ENCODE measurements around the gene OR6X1.

- no peak for TF ChIP-seq ZNF274 (IDR thresholded peaks at IDR 0.05; ENCODE audit: low read depth, low read length)
- no peak for TF ChIP-seq YY1 (IDR thresholded peaks at IDR 0.05; ENCODE audit: insufficient read depth, insufficient read length)
- no peak for TF ChIP-seq SUZ12 (IDR thresholded peaks at IDR 0.05; ENCODE audit: extremely low read depth, insufficient read depth, insufficient read length)
These were observed 13.5 kb downstream of the OR6X1 start for GRCh38 chr11:123740787-123741158.
